Fibroblast of pulmonary artery (primary cell): ENCODE data around the gene NAA38.

Experiments used
- DNase-seq: peaks from one replicate; pipeline ENCODE4 v3.0.0-alpha.2; 2010; ENCODE audit warnings: low read depth
- H3K4me3 ChIP-seq: replicated peaks from 2 replicates; pipeline ENCODE4 v1.5.1; 2011; ENCODE audit warnings: low read depth, mild to moderate bottlenecking, control low read depth, low read length, moderate library complexity
- CTCF ChIP-seq: IDR thresholded peaks from 2 replicates; pipeline ENCODE4 v1.5.1; 2011; ENCODE audit warnings: mild to moderate bottlenecking, control low read depth, low read length, inconsistent platforms; ENCODE audit errors: missing control alignments

Gene NAA38

GRCh38 chr17:7886227-7887037, 29.1 kb upstream of the NAA38 start:
- DNase-seq = peak; percentile 30
- peak; percentile 7 for TF ChIP-seq CTCF
- H3K4me3 ChIP-seq = peak overlapping the region; percentile 78

- TF ChIP-seq CTCF = no peak
- peak; percentile 31 for DNase-seq
- peak overlapping the region; percentile 78 for H3K4me3 ChIP-seq
These were observed 28.2 kb upstream of the NAA38 start for GRCh38 chr17:7885367-7886226.

GRCh38 chr17:7884581-7885366, 27.4 kb upstream of the NAA38 start:
- H3K4me3 ChIP-seq = peak overlapping the region; percentile 78
- DNase-seq = no peak
- no peak for TF ChIP-seq CTCF

- DNase-seq = peak; percentile 41
- H3K4me3 ChIP-seq = peak overlapping the region; percentile 78
- no peak for TF ChIP-seq CTCF
These were observed 26.5 kb upstream of the NAA38 start for GRCh38 chr17:7883781-7884386.

- H3K4me3 ChIP-seq = no peak overlapping the region
- no peak for TF ChIP-seq CTCF
- no peak for DNase-seq
These were observed 25.3 kb upstream of the NAA38 start for GRCh38 chr17:7882629-7883028.

- TF ChIP-seq CTCF = no peak
- DNase-seq = no peak
- H3K4me3 ChIP-seq = no peak overlapping the region
These were observed 24.7 kb upstream of the NAA38 start for GRCh38 chr17:7882068-7882467.
